HL-60/S4 (cell line): Measurements from ENCODE around the gene SLIT3.
"Not testable (repeated sequence)": the region's sequence is repeated elsewhere in the genome, so short reads cannot be mapped to it uniquely, and the experiment has no call there.

Experiments
- in situ Hi-C: fragments of 300-500 bp; cut with MboI; formaldehyde crosslinking; loops from 2 replicates; pipeline ENCODE4 v1.14.3; 2022; ENCODE audit warnings: low sequenced_read_pairs

The SLIT3 gene

GRCh38 chr5:169222934-169223594 lies 77.9 kb downstream of the SLIT3 start:
- in situ Hi-C loops, result no loop called here

- in situ Hi-C loops, result no loop called here
Observed at GRCh38 chr5:169221519-169221918, 79.4 kb downstream of the SLIT3 start.

- in situ Hi-C loops, result no loop called here
Observed at GRCh38 chr5:169219961-169220360, 81.0 kb downstream of the SLIT3 start.

- in situ Hi-C loops, result no loop called here
Observed at GRCh38 chr5:169219351-169219750, 81.6 kb downstream of the SLIT3 start.

- in situ Hi-C loops, result no loop called here
Observed at GRCh38 chr5:169218861-169219260, 82.1 kb downstream of the SLIT3 start.

GRCh38 chr5:169218176-169218575 lies 82.8 kb downstream of the SLIT3 start:
- in situ Hi-C loops, result no loop called here

GRCh38 chr5:169216866-169217265 lies 84.1 kb downstream of the SLIT3 start:
- in situ Hi-C loops, result no loop called here

GRCh38 chr5:169213479-169213878 lies 87.5 kb downstream of the SLIT3 start:
- in situ Hi-C loops, result no loop called here

GRCh38 chr5:169211761-169212160 lies 89.2 kb downstream of the SLIT3 start:
- in situ Hi-C loops, result not testable (repeated sequence)

- in situ Hi-C loops, result no loop called here
Observed at GRCh38 chr5:169204788-169205400, 96.0 kb downstream of the SLIT3 start.

- in situ Hi-C loops, result no loop called here
Observed at GRCh38 chr5:169202969-169203368, 98.0 kb downstream of the SLIT3 start.

- in situ Hi-C loops, result no loop called here
Observed at GRCh38 chr5:169201597-169201996, 99.3 kb downstream of the SLIT3 start.

- in situ Hi-C loops, result no loop called here
Observed at GRCh38 chr5:169200125-169200778, 100.7 kb downstream of the SLIT3 start.

GRCh38 chr5:169197343-169197742 lies 103.6 kb downstream of the SLIT3 start:
- in situ Hi-C loops, result no loop called here

GRCh38 chr5:169196059-169196458 lies 104.9 kb downstream of the SLIT3 start:
- in situ Hi-C loops, result no loop called here

- in situ Hi-C loops, result no loop called here
Observed at GRCh38 chr5:169195601-169196000, 105.3 kb downstream of the SLIT3 start.

- in situ Hi-C loops, result no loop called here
Observed at GRCh38 chr5:169192536-169192935, 108.4 kb downstream of the SLIT3 start.

- in situ Hi-C loops, result no loop called here
Observed at GRCh38 chr5:169190849-169191248, 110.1 kb downstream of the SLIT3 start.

GRCh38 chr5:169185626-169186025 lies 115.3 kb downstream of the SLIT3 start:
- in situ Hi-C loops, result no loop called here

- in situ Hi-C loops, result no loop called here
Observed at GRCh38 chr5:169183576-169183975, 117.4 kb downstream of the SLIT3 start.

GRCh38 chr5:169182797-169183196 lies 118.1 kb downstream of the SLIT3 start:
- in situ Hi-C loops, result no loop called here

GRCh38 chr5:169181814-169182213 lies 119.1 kb downstream of the SLIT3 start:
- in situ Hi-C loops, result no loop called here
